Stimulated activated CD4-positive, alpha-beta T cell treated with anti-CD3 and anti-CD28 coated beads, Interleukin-2, amount 100 ng/mL, for 4 hours (primary cell): ENCODE measurements around the gene PAM.
"Not testable (repeated sequence)": the region's sequence is repeated elsewhere in the genome, so short reads cannot be mapped to it uniquely, and the experiment has no call there.

Experiments used
- DNase-seq: peaks from one replicate; pipeline ENCODE4 v3.0.0-alpha.2; 2020; ENCODE audit warnings: low read depth

The PAM gene

GRCh38 chr5:103000089-103000488 is 245.0 kb downstream of the PAM start:
- DNase-seq = no peak

- DNase-seq = no peak
Measured at GRCh38 chr5:103003872-103004271, 248.8 kb downstream of the PAM start.

GRCh38 chr5:103005276-103005675 is 250.2 kb downstream of the PAM start:
- no peak for DNase-seq

- no peak for DNase-seq
Measured at GRCh38 chr5:103006921-103007320, 251.8 kb downstream of the PAM start.

- DNase-seq = no peak
Measured at GRCh38 chr5:103010168-103010567, 255.1 kb downstream of the PAM start.

- no peak for DNase-seq
Measured at GRCh38 chr5:103013933-103014552, 258.9 kb downstream of the PAM start.

GRCh38 chr5:103014983-103015382 is 259.9 kb downstream of the PAM start:
- no peak for DNase-seq

- no peak for DNase-seq
Measured at GRCh38 chr5:103016167-103016566, 261.1 kb downstream of the PAM start.

- no peak for DNase-seq
Measured at GRCh38 chr5:103019804-103020203, 264.7 kb downstream of the PAM start.

GRCh38 chr5:103021314-103021713 is 266.2 kb downstream of the PAM start:
- no peak for DNase-seq

- no peak for DNase-seq
Measured at GRCh38 chr5:103027267-103027666, 272.2 kb downstream of the PAM start.

GRCh38 chr5:103031607-103032006 is 276.5 kb downstream of the PAM start:
- DNase-seq = no peak

- no peak for DNase-seq
Measured at GRCh38 chr5:103033696-103034095, 278.6 kb downstream of the PAM start.

GRCh38 chr5:103034662-103035392 is 279.7 kb downstream of the PAM start:
- no peak for DNase-seq

GRCh38 chr5:103035701-103036100 is 280.6 kb downstream of the PAM start:
- DNase-seq = no peak

GRCh38 chr5:103036601-103037000 is 281.5 kb downstream of the PAM start:
- DNase-seq = no peak

GRCh38 chr5:103037673-103038455 is 282.8 kb downstream of the PAM start:
- DNase-seq = no peak

GRCh38 chr5:103041071-103041676 is 286.1 kb downstream of the PAM start:
- DNase-seq = no peak

- not testable (repeated sequence) for DNase-seq
Measured at GRCh38 chr5:103046706-103047105, 291.6 kb downstream of the PAM start.

GRCh38 chr5:103057208-103058130 is 302.4 kb downstream of the PAM start:
- DNase-seq = no peak

- no peak for DNase-seq
Measured at GRCh38 chr5:103059525-103059924, 304.4 kb downstream of the PAM start.
